GM21529 (cell line): ENCODE data around the gene MEST.
"Not testable (repeated sequence)": the region's sequence is repeated elsewhere in the genome, so short reads cannot be mapped to it uniquely, and the experiment has no call there.

ENCODE experiments used
- ATAC-seq: cut with Tn5 transposase; IDR thresholded peaks from one replicate; pipeline ENCODE4 v1.9.1; 2021; ENCODE audit not compliant: unreplicated experiment

MEST gene

DNA sequence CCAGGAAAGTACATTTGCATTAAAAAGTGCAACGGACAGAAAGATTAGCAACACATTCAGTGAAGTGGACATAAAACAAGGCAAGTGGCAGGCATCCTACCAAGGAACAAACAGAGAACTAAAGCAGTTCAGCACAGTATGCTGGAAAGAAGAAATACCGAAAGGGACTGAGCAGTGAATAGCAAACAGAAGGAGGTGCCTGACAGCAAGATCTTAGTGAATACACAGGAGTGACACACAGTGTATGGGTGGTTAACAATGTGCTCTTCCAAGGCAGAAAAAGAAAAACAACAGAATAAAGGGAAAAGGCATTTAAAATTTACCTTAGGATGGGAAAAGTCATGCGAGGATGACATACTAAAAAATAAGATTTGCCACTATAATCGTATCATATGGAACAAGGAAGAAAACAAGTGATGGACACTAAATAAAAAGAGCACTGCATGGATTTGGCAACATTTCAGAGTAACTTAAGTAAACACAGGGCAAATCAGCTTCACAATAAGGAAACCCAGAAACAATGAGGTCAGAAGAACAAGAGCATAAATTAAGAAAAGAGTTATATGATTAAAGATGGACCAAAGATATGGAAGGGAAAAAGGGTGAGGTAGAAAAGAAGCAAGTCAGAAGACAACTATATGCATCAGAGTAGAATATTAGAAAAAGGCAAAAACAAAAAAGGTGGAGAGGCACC is 29.5 kb downstream of the MEST start:
- ATAC-seq: no peak

- ATAC-seq: not testable (repeated sequence)
Measured at GRCh38 chr7:130523519-130524125, 31.7 kb downstream of the MEST start.

DNA sequence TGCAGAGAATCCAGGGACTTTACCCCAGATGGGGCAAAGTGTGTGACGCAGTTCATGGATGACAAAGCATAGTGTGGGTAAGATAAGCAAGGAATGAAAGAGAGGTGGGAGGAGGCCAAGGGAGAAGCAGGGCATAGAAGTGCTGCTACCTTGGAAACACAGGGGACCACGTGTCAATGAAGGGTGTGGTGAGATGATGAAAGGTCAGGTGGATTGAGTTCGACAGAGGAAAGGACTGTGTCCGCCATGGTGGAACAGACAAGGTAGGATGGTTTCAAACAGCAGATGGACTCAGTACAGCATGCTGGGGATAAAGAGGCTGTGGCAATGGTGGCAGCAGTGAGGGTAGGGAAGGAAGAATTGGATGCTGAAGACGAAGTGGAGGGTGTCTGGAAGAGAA is 32.7 kb downstream of the MEST start:
- ATAC-seq: no peak

DNA sequence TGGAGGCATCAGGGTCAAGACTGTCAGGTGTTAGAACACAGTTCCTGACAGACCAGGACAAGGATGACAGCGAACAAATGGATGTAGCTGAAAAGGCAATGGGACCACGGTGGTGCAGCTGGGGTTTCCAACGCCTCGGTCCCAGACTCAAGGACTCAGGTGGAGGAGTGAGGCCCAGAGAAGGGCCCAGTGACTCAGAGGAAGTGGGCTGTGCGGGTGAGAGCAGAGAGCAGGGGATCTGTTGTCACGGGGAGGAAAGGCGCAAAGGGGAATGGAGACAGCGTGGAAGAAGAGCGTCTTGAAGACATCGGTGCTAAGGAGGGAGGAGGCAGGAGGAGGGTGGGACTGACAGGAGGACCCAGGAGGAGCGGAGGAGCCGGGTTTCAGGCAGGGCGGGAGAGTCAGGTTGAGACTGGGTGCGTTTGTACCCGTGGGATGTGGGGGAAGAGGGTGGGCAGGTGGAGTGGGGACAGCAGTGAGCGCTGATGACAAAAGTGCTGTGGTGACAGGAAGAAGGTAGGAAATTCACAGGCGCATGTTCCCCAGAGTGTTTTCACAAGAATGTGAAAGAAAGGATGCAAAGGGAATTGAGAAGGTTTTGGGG is 36.0 kb downstream of the MEST start:
- ATAC-seq: not testable (repeated sequence)

DNA sequence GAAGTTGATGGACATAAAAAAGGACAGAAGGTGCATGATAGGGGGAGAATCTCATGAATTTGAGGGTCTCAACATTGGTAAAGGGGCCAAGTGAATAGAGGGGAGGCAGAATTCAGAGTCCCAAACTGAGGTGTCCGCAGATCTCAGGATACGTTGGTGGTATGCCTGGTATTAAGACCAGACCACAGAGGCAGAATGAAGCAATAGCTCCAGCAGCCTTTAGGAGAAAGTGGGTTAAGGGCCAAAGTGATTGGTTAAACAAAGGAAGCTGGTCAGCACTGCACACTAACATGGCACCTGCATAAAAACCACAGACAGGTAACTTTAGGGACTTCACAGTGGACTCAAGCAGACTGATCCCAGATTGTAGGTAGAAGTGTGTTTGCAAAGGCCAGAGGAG is 37.5 kb downstream of the MEST start:
- ATAC-seq: no peak

DNA sequence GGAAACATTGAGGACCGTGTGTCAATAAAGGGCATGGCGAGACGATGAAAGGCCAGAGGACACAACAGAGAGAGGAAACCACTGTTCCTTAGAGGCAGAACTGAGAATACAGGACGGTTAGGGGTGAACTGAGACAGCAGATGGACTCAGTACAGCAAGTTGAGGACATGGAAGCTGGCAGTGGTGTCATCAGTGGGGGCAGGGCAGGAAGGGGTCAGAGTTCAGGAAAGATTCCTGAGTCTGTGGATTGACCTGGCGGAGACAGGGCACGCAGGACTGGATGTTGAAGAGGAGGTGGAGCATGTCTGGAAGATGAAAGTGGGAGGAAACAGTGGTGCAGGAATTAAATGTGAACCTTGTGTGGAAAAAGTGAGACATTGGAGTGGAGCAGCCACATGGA is 46.0 kb downstream of the MEST start:
- ATAC-seq: not testable (repeated sequence)

DNA sequence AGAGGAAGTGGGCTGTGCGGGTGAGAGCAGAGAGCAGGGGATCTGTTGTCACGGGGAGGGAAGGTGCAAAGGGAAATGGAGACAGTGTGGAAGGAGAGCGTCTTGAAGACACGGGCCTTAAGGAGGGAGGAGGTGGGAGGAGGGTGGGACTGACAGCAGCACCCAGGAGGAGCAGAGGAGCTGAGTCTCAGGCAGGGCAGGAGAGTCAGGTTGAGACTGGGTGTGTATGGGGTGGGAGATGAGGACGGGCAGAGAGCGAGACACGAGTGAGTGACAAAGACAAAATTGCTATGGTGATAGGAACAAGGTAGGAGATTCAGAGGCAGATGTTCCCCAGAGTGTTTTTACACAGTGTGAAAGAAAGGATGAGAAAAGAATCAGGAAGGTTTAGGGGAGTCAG is 49.4 kb downstream of the MEST start:
- not testable (repeated sequence) for ATAC-seq

- not testable (repeated sequence) for ATAC-seq
Measured at GRCh38 chr7:130542297-130542696, 50.4 kb downstream of the MEST start.

DNA sequence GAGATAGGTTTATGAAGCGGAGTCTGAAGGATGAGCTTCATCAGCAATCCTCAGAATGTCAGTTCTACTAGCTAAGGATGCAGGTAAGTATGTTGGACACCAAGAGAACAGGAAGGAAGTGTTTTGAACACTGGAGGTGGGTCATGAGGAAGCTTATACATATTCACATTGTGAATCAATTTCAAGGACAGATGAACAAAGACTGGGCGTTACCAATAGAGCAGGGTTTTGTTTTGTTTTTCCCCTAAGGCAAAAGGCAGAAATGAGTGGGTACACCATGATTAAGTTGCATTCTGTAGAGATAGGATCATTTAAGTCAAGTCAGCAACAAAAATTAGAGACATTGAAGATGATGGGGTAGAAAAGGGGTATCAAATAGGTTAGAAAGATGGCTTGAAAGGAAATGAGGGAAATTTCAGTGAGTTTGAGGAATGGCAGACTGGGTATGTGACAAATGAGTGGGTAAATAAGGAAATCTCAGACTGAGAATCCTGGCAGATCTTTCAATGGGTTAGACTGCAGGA is 51.7 kb downstream of the MEST start:
- no peak for ATAC-seq

GRCh38 chr7:130544356-130544755 is 52.5 kb downstream of the MEST start:
- no peak for ATAC-seq

- no peak for ATAC-seq
Measured at GRCh38 chr7:130553398-130554029, 61.6 kb downstream of the MEST start.

DNA sequence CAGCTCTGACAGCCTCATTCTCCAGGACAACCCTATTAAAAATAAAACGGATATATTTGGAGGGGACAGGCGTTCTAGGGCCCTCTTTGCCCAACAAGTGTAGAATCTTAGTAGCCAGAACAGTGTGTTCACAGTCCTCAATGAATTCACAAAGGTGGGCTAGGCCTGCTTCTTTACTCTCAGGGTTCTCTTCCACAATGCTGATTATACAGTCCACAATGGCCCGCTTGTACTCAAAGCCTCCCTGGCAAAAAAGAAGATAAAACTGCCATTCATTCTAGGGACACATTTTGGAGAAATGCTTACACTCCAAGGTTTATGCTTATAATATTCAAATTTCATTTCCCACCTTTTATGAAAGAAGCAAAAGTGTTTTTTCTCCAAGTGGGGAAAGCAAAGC is 62.6 kb downstream of the MEST start:
- no peak for ATAC-seq
